ENCODE data around the gene ARPC5. TPM values are rescaled to one million over a fixed set of nuclear protein-coding genes. Genes with fewer than 3 reads are reported as not detected.

Gene ARPC5
- total and polyA plus RNA-seq, 9 of the 15 experiments (the other 6 are each of a cell fraction or from before 2014, with no cell fraction given): 71.8 to 150 (median 91.6) TPM

- no peak for TF ChIP-seq ZBTB40 (IDR thresholded peaks at IDR 0.05)
- TF ChIP-seq ZBTB40 (CRISPR knock-in tag; IDR thresholded peaks at IDR 0.05): no peak
- no peak for TF ChIP-seq ATF1 (CRISPR knock-in tag; IDR thresholded peaks at IDR 0.05)
- no peak for TF ChIP-seq ATF1 (tag; IDR thresholded peaks at IDR 0.05)
- no peak for TF ChIP-seq PPARD (CRISPR knock-in tag; IDR thresholded peaks at IDR 0.05)
- no peak for TF ChIP-seq ZNF695 (CRISPR knock-in tag; IDR thresholded peaks at IDR 0.05)
- TF ChIP-seq ZNF316 (IDR thresholded peaks at IDR 0.05): no peak
- TF ChIP-seq SMAD3 (CRISPR knock-in tag; conservative IDR thresholded peaks at IDR 0.05): no peak
- TF ChIP-seq NCOR1 (IDR thresholded peaks at IDR 0.05): no peak
- TF ChIP-seq NUFIP1 (IDR thresholded peaks at IDR 0.05; ENCODE audit: partially characterized antibody): no peak
- TF ChIP-seq YY1 (IDR thresholded peaks at IDR 0.05; ENCODE audit: borderline replicate concordance in 1 of 3, control insufficient read depth in 1 of 3, extremely low read depth in 1 of 3, insufficient read depth in 3 of 3, insufficient read length in 1 of 3, insufficient replicate concordance in 2 of 3, low read depth in 1 of 3, low read length in 2 of 3): no peak
These were observed 57.6 kb downstream of the ARPC5 start (continued) for GRCh38 chr1:183577897-183578465.

All from K562 (cell line).